Endothelial cell (in vitro differentiated cells): ENCODE measurements around the gene SLC24A3. TPM values are rescaled to one million over a fixed set of nuclear protein-coding genes. Genes with fewer than 3 reads are reported as not detected.

Experiments
- DNase-seq: peaks from one replicate; pipeline ENCODE4 v3.0.0; 2021; ENCODE audit warnings: low spot score
- H3K27ac Mint-ChIP-seq: one replicate; pipeline ENCODE4 v1.8.0; 2021; ENCODE audit warnings: mixed read lengths, inconsistent platforms; ENCODE audit not compliant: unreplicated experiment
- H3K27me3 Mint-ChIP-seq: one replicate; pipeline ENCODE4 v1.8.0; 2021; ENCODE audit warnings: mild to moderate bottlenecking, moderate library complexity, mixed read lengths, inconsistent platforms; ENCODE audit not compliant: unreplicated experiment
- H3K36me3 Mint-ChIP-seq: one replicate; pipeline ENCODE4 v1.8.0; 2021; ENCODE audit warnings: mild to moderate bottlenecking, low read depth, mixed read lengths, inconsistent platforms; ENCODE audit not compliant: unreplicated experiment
- H3K4me1 Mint-ChIP-seq: one replicate; pipeline ENCODE4 v1.8.0; 2021; ENCODE audit warnings: mild to moderate bottlenecking, mixed read lengths, inconsistent platforms; ENCODE audit not compliant: unreplicated experiment
- H3K4me3 Mint-ChIP-seq: one replicate; pipeline ENCODE4 v1.8.0; 2021; ENCODE audit warnings: mild to moderate bottlenecking, mixed read lengths, inconsistent platforms; ENCODE audit not compliant: unreplicated experiment
- H3K9me3 Mint-ChIP-seq: one replicate; pipeline ENCODE4 v1.8.0; 2021; ENCODE audit warnings: mixed read lengths, inconsistent platforms; ENCODE audit not compliant: unreplicated experiment
- CTCF ChIP-seq: fragments of 200-600 bp; sonication (generic); IDR thresholded peaks from one replicate; pipeline ENCODE4 v1.5.0; 2021; ENCODE audit warnings: antibody characterized with exemption; ENCODE audit not compliant: unreplicated experiment
- total RNA-seq: library from RNA; stranded (reverse); fragmentation: NEBNext Ultra II Directional; extraction: Animal tissue kit (Norgen Biotek cat#: 25700); gene quantifications from one replicate; pipeline ENCODE4 v1.2.1, GENCODE V29; 2021; ENCODE audit not compliant: unreplicated experiment

The SLC24A3 gene
- total RNA-seq, 1 donor from 2014 or later: 0.15 TPM

- no peak overlapping the region for H3K4me3 Mint-ChIP-seq
- H3K36me3 Mint-ChIP-seq: no peaks in the 10 kb centered on the region
- no peaks in the 10 kb centered on the region for H3K27me3 Mint-ChIP-seq
- no peak for DNase-seq
- no peaks in the 10 kb centered on the region for H3K9me3 Mint-ChIP-seq
- no peak for TF ChIP-seq CTCF
- no peak overlapping the region for H3K27ac Mint-ChIP-seq
- no peaks in the 10 kb centered on the region for H3K4me1 Mint-ChIP-seq
Observed at GRCh38 chr20:19431316-19431700, 218.9 kb downstream of the SLC24A3 start.

GRCh38 chr20:19431906-19432305 lies 219.5 kb downstream of the SLC24A3 start:
- no peak for TF ChIP-seq CTCF
- Mint-ChIP-seq H3K27ac (no peak overlapping the region), H3K4me3 (no peak overlapping the region), H3K4me1 (no peaks in the 10 kb centered on the region), H3K36me3 (no peaks in the 10 kb centered on the region), H3K27me3 (no peaks in the 10 kb centered on the region), H3K9me3 (no peaks in the 10 kb centered on the region)
- no peak for DNase-seq

GRCh38 chr20:19433371-19434350 lies 221.2 kb downstream of the SLC24A3 start:
- H3K9me3 Mint-ChIP-seq: no peaks in the 10 kb centered on the region

GRCh38 chr20:19435316-19435715 lies 222.9 kb downstream of the SLC24A3 start:
- no peaks in the 10 kb centered on the region for H3K36me3 Mint-ChIP-seq
- no peaks in the 10 kb centered on the region for H3K27me3 Mint-ChIP-seq
- no peak for TF ChIP-seq CTCF
- H3K9me3 Mint-ChIP-seq: no peaks in the 10 kb centered on the region
- no peak overlapping the region for H3K4me3 Mint-ChIP-seq
- no peaks in the 10 kb centered on the region for H3K4me1 Mint-ChIP-seq
- H3K27ac Mint-ChIP-seq: no peak overlapping the region
- DNase-seq: no peak

More at GRCh38 chr20:19433371-19434350, 221.2 kb downstream of the SLC24A3 start:
- no peak for DNase-seq
- no peak for TF ChIP-seq CTCF
- no peak overlapping the region for H3K4me3 Mint-ChIP-seq
- no peaks in the 10 kb centered on the region for H3K36me3 Mint-ChIP-seq
- H3K27me3 Mint-ChIP-seq: no peaks in the 10 kb centered on the region
- H3K4me1 Mint-ChIP-seq: no peaks in the 10 kb centered on the region
- H3K27ac Mint-ChIP-seq: no peak overlapping the region

GRCh38 chr20:19435821-19436220 lies 223.4 kb downstream of the SLC24A3 start:
- Mint-ChIP-seq H3K36me3 (no peaks in the 10 kb centered on the region), H3K27me3 (no peaks in the 10 kb centered on the region), H3K27ac (no peak overlapping the region), H3K4me1 (no peaks in the 10 kb centered on the region), H3K4me3 (no peak overlapping the region), H3K9me3 (no peaks in the 10 kb centered on the region)
- no peak for TF ChIP-seq CTCF
- DNase-seq: no peak
